Fibroblast of the aortic adventitia (primary cell): ENCODE data around the gene PLRG1. TPM values are rescaled to one million over a fixed set of nuclear protein-coding genes. Genes with fewer than 3 reads are reported as not detected.

Experiments
- DNase-seq: peaks from one replicate; pipeline ENCODE4 v3.0.0-alpha.2; 2010; ENCODE audit warnings: low read depth
- H3K4me3 ChIP-seq: 2 replicates; pipeline ENCODE4 v1.5.1; 2011; ENCODE audit warnings: low read depth, mild to moderate bottlenecking, control low read depth, low read length, moderate library complexity
- CTCF ChIP-seq: IDR thresholded peaks from 2 replicates; pipeline ENCODE4 v1.5.1; 2011; ENCODE audit warnings: mild to moderate bottlenecking, low read length, control low read depth, inconsistent platforms; ENCODE audit not compliant: insufficient read depth
- total RNA-seq: library from RNA; depleted of rRNA; stranded (reverse); fragments of >200 nt; gene quantifications from 2 replicates; pipeline ENCODE4 v1.2.3, GENCODE V29; 2012; ENCODE audit warnings: low replicate concordance

The PLRG1 gene
- total RNA-seq, 1 donor = 79.6 TPM

DNA sequence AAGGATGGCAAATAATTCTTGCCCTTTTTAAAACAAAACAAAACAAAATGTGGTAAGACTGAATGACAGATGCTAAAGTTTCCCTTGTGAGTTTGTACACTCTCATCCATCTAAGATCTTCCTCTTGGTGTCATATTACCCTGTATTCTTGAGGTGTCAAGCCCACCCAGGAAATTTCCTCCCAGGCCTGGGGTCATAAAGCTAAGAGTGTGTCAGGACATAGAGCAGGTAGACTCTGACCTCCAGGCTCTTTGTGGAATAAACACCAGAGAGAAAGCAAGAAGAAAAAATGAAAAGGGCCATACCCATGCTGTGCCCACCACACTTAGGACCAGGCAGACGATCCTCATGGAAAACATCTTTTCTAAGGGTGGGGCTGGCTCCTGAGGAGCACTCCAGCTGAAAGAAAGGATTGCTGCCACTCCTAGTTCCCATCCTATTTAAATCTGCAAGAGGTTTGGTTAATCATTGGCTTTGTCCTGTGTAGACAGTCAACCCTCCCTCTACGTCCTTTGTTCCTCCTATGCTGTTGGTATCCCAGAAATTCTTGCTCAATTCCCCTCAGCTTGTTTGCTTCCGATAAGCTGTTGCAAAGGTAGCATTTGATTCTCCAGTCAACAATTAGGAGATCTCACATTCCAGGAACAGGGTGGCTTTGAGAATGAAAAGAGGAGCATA, 40.3 kb upstream of the PLRG1 start, which contains the start of gene FGA:
Gene FGA, minus strand, starts transcription at position 414 of the 678 bp plus-strand sequence. Its CDS starts 55 bp downstream, at position 359.
- TF ChIP-seq CTCF = no peak
- no peak for DNase-seq
- no peak within 1 kb of the TSS for H3K4me3 ChIP-seq

GRCh38 chr4:154589296-154590197, 39.3 kb upstream of the PLRG1 start:
- H3K4me3 ChIP-seq = no peak overlapping the region
- no peak for DNase-seq
- TF ChIP-seq CTCF = no peak

DNA sequence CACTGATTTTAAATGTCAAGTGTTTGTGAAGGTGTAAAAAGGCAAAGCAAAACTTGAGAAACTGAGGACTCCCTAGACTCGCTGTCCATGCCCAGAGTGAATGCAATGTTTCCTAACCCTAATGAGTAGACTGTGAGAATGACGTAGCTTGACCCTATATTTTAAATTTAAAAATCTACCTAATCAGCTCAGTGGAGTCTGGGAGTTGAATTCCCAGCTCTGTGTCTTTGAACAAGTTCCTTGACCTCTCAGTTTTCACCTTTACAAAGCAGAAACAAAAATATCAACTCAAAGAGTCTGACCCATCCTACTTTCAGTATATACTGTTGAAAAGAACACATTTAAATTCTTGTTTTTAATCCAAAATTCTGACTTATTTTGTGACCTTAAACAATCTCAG, 38.0 kb upstream of the PLRG1 start:
- TF ChIP-seq CTCF = no peak

DNA sequence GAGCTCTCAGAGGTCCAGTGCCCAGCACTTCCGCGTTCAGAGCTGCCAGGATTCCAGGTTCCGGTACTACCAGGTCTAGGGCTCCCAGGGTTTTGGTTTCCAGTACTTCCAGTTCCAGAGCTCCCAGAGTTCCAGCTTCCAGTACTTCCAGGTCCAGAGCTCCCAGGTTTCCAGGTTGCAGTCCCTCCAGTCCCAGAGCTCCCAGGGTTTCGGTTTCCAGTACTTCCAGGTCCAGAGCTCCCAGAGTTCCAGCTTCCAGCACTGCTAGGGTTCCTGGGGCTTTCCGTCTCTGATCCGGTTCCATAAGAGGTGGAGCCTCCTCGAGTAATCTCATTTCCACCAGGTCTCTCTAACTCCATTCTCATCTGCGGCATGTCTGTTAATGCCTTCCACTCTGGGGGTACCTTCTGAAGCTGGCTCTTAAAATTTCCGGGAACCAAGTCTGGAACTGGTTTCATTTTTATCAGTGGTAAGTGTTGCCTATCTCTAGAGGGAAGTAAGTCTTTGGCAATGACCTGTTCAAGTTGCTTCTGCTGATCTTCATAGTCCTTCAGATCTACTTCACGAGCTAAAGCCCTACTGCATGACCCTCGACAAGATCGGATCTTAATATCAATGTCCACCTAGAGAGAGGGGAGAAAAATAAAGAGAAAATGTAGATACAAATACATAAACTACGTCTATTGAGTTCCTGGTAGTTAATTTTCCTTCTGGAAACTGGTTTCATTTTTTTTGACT, 36.3 kb upstream of the PLRG1 start:
- no peak for DNase-seq
- no peak overlapping the region for H3K4me3 ChIP-seq
- no peak for TF ChIP-seq CTCF

More for the DNA sequence above, 38.0 kb upstream of the PLRG1 start:
- no peak overlapping the region for H3K4me3 ChIP-seq
- DNase-seq = no peak

- no peak overlapping the region for H3K4me3 ChIP-seq
- no peak for TF ChIP-seq CTCF
- no peak for DNase-seq
Measured at GRCh38 chr4:154585369-154586018, 35.3 kb upstream of the PLRG1 start.

GRCh38 chr4:154584259-154584658, 34.1 kb upstream of the PLRG1 start:
- TF ChIP-seq CTCF = no peak
- no peak for DNase-seq
- H3K4me3 ChIP-seq = no peak overlapping the region
